Measurements from ENCODE around the gene NTRK3. TPM values are rescaled to one million over a fixed set of nuclear protein-coding genes. Genes with fewer than 3 reads are reported as not detected.
A peak's percentile ranks its signal among the peaks of the same experiment; 100 is the strongest.

Gene NTRK3
- total and polyA plus RNA-seq, 5 donors, result 2.6 to 5.5 (median 3.6) TPM

DNA sequence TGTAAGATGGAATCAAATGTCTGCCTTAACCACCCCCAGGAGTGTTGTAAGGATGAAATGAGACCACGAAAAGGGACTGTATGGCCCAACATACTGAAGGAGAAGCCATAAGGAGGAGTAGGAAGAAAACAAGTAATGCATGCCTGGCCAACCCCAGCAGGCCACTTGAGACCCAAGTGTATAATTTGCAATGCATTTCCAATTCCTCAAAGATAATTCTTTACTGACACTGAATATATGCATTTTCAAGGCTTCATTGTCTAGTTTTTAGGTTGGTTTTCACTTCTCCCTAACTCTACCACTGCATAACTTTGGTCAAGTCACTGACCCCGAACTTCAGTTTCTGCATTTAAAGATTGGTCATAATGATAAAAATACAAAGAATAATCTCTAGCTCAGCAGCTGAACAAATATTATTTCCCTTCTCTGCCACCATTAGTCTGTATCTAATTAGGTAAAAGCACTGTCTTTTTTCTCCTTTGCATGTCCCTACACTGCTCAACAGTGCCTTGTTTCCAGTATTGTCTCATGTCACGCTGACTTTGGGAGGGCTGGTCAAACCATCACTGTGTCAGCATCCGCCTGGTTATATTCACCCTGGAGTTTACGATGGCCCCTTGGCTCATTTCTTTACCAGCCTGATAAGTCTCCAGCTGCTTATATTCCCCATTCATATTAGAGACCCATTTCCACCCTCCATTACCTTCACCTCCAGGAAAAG, 378.6 kb downstream of the NTRK3 start:
- 80% methylated on average over 5 of the region's 5 CpGs for WGBS
- no peak overlapping the region for H3K4me3 ChIP-seq (ENCODE audit: low read length)
- H3K4me1 ChIP-seq (ENCODE audit: control insufficient read depth, insufficient read depth, low read length), result peaks cover 1% of the 10 kb centered on the region
- DNase-seq, result no peak
- ATAC-seq, result no peak
- H3K27me3 ChIP-seq (ENCODE audit: control insufficient read depth, insufficient read depth), result no peaks in the 10 kb centered on the region
- no peaks in the 10 kb centered on the region for H3K9me3 ChIP-seq (ENCODE audit: control insufficient read depth, low read length)
- intact Hi-C loops (cut with DNase I), result no loop called here
- no peak overlapping the region for H3K27ac ChIP-seq (ENCODE audit: low read length)

DNA sequence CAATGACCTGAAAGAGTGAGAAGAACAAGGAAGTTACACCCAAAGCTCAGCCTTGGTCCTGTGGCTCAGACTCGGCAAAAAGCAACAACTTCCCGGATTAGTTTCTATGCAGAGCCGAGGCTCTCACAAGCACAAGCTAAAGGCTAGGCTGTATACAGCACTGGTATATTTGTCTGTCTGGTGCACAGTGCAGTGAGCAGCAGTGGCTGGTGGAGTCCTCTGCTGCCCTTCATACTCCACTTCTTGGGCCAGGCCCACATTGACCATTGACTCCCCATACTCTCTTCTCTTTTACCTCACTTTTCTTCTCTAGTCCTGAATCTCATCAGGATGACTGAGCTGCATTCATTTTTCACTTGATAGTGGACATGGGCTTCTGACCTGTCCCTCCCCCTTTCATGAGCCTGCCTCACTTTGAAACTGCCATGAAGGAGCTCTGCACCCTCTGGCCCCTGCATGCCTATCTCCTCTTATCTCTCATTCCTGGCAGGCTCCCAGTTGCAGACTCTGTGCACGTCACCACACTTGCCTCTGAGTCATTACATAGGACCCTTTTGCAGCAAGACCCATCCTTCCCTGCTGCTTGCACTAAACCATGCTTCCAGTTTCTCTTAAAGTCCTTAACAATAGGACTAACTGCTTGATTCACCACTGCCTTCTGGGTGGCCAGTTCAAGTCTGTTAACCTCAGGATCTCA, 379.3 kb downstream of the NTRK3 start:
- H3K27ac ChIP-seq (ENCODE audit: low read length), result no peak overlapping the region
- H3K4me1 ChIP-seq (ENCODE audit: control insufficient read depth, insufficient read depth, low read length), result peaks cover 1% of the 10 kb centered on the region
- DNase-seq, result peak; percentile 29 to 50 (median 41)
- no peaks in the 10 kb centered on the region for H3K27me3 ChIP-seq (ENCODE audit: control insufficient read depth, insufficient read depth)
- ATAC-seq, result peak; percentile 75 to 88
- intact Hi-C loops (cut with DNase I), result no loop called here
- H3K4me3 ChIP-seq (ENCODE audit: low read length), result no peak overlapping the region
- H3K9me3 ChIP-seq (ENCODE audit: control insufficient read depth, low read length), result no peaks in the 10 kb centered on the region
- WGBS, result 63% methylated on average over 4 of the region's 4 CpGs

DNA sequence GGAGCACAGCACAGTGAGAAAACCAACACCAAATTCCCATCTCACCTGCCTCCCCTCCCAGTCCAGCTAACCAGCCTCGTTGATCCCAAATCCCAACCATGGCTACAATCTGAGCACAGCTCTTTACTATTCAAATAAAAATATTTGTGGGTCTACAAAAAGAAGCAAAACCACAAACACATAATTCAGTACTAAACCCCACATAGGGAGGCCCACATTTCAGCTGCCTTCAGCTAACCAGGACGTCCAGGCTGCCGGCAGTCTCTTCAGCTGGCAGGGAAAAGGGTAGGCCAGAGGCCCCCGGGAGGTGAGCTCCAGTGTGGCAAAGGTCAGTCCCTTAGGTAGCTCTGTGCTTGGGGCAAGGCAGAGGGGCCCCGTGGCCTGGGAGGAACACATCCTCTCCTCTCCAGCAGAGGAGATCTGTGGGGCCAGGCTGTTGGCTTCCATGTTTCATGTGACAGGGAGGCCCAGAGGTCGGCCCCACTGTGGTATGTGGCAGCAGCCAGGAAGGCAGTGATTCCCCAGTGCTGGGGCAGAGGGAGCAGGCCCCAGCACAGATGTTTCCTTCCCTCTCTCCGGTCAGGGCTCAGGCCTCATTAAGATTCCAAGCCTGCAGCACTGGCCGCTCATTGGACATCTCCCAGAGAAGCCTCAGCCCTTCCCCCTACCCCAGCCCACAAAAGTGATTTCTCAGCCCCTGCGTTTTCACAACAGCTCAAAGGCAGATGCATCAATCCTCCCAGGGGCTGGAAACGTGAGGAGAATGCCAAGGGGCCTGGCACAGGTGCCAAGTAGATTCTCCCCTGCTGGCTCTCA, 381.4 kb downstream of the NTRK3 start:
- ATAC-seq (peak in 1 of 2 donors; percentile 24), DNase-seq (peak in 2 of 3 donors; percentile 31 to 55)
- no peak overlapping the region for H3K4me3 ChIP-seq (ENCODE audit: low read length)
- H3K27me3 ChIP-seq (ENCODE audit: control insufficient read depth, insufficient read depth), result no peaks in the 10 kb centered on the region
- intact Hi-C loops (cut with DNase I), result no loop called here
- 44% methylated on average over 10 of the region's 10 CpGs for WGBS
- no peaks in the 10 kb centered on the region for H3K9me3 ChIP-seq (ENCODE audit: control insufficient read depth, low read length)
- no peak overlapping the region for H3K27ac ChIP-seq (ENCODE audit: low read length)
- peaks cover 1% of the 10 kb centered on the region for H3K4me1 ChIP-seq (ENCODE audit: control insufficient read depth, insufficient read depth, low read length)

GRCh38 chr15:87873516-87873915, 383.0 kb downstream of the NTRK3 start:
- H3K27ac ChIP-seq (ENCODE audit: low read length), result no peak overlapping the region
- ATAC-seq (no peak), DNase-seq (no peak)
- intact Hi-C loops (cut with DNase I), result no loop called here
- WGBS, result 58% methylated on average over 8 of the region's 8 CpGs
- H3K9me3 ChIP-seq (ENCODE audit: control insufficient read depth, low read length), result no peaks in the 10 kb centered on the region
- no peak overlapping the region for H3K4me3 ChIP-seq (ENCODE audit: low read length)
- peaks cover 1% of the 10 kb centered on the region for H3K4me1 ChIP-seq (ENCODE audit: control insufficient read depth, insufficient read depth, low read length)
- no peaks in the 10 kb centered on the region for H3K27me3 ChIP-seq (ENCODE audit: control insufficient read depth, insufficient read depth)

- H3K27ac ChIP-seq (ENCODE audit: low read length), result no peak overlapping the region
- no peak overlapping the region for H3K4me3 ChIP-seq (ENCODE audit: low read length)
- no peaks in the 10 kb centered on the region for H3K9me3 ChIP-seq (ENCODE audit: control insufficient read depth, low read length)
- no peak for ATAC-seq
- H3K27me3 ChIP-seq (ENCODE audit: control insufficient read depth, insufficient read depth), result no peaks in the 10 kb centered on the region
- 68% methylated on average over 3 of the region's 3 CpGs for WGBS
- no peaks in the 10 kb centered on the region for H3K4me1 ChIP-seq (ENCODE audit: control insufficient read depth, insufficient read depth, low read length)
- no peak for DNase-seq
- intact Hi-C loops (cut with DNase I), result no loop called here
These were observed 384.7 kb downstream of the NTRK3 start for GRCh38 chr15:87871731-87872320.

DNA sequence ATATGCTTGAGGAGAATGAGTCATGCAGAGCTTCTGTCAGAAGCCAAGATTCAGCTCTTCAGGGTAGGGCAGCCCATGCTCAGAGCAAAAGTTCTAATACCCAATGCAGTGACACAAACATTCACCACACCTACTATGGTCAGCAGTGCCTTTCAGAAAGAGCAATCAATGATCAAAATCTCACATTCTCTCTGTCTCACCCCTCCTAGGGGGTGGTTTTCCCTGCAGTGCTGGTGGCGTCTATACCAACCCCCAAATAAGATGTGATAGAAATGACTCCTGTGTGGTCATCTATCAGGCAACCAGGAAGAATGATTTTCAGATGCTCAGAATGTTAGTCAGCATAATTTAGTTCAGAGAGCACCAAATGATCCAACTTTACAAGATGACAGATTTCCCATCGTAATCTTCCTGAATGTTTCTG, 385.3 kb downstream of the NTRK3 start:
- intact Hi-C loops (cut with DNase I), result no loop called here
- H3K9me3 ChIP-seq (ENCODE audit: control insufficient read depth, low read length), result no peaks in the 10 kb centered on the region
- no peaks in the 10 kb centered on the region for H3K27me3 ChIP-seq (ENCODE audit: control insufficient read depth, insufficient read depth)
- ATAC-seq (no peak), DNase-seq (no peak)
- WGBS, result 85% methylated on average over 2 of the region's 2 CpGs
- no peak overlapping the region for H3K27ac ChIP-seq (ENCODE audit: low read length)
- no peaks in the 10 kb centered on the region for H3K4me1 ChIP-seq (ENCODE audit: control insufficient read depth, insufficient read depth, low read length)
- no peak overlapping the region for H3K4me3 ChIP-seq (ENCODE audit: low read length)

GRCh38 chr15:87866961-87867360, 389.6 kb downstream of the NTRK3 start:
- Histone ChIP-seq H3K9me3 (ENCODE audit: control insufficient read depth, low read length) (no peaks in the 10 kb centered on the region), H3K4me3 (ENCODE audit: low read length) (no peak overlapping the region), H3K4me1 (ENCODE audit: control insufficient read depth, insufficient read depth, low read length) (no peaks in the 10 kb centered on the region), H3K27ac (ENCODE audit: low read length) (no peak overlapping the region), H3K27me3 (ENCODE audit: control insufficient read depth, insufficient read depth) (no peaks in the 10 kb centered on the region)
- DNase-seq (no peak), ATAC-seq (no peak)
- 21% methylated on average over 3 of the region's 3 CpGs for WGBS
- intact Hi-C loops (cut with DNase I), result no loop called here

DNA sequence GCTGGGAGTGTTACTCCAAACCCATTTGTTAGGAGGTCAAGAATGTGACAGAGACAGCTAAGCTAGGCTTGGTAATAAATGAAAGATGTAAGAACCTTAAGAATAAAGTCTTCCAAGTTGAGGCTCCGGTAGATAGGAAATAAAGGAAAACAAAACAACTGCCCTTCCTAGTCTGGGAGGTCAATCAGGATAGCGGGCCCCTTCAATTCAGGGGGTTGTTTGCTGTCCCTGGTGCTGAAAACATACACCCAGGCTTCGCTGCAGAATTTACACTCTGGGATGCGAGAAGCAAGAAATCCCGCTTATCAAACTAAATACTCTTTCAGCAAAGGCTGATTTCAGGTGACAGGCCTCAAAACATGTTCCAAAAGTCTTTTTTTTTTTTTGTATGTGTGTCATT, 393.4 kb downstream of the NTRK3 start:
- ATAC-seq, result no peak
- intact Hi-C loops (cut with DNase I), result no loop called here
- no peak for DNase-seq
- Histone ChIP-seq H3K27me3 (ENCODE audit: control insufficient read depth, insufficient read depth) (no peaks in the 10 kb centered on the region), H3K27ac (ENCODE audit: low read length) (no peak overlapping the region), H3K4me3 (ENCODE audit: low read length) (no peak overlapping the region), H3K9me3 (ENCODE audit: control insufficient read depth, low read length) (no peaks in the 10 kb centered on the region), H3K4me1 (ENCODE audit: control insufficient read depth, insufficient read depth, low read length) (no peaks in the 10 kb centered on the region)
- WGBS, result 33% methylated on average over 5 of the region's 5 CpGs

DNA sequence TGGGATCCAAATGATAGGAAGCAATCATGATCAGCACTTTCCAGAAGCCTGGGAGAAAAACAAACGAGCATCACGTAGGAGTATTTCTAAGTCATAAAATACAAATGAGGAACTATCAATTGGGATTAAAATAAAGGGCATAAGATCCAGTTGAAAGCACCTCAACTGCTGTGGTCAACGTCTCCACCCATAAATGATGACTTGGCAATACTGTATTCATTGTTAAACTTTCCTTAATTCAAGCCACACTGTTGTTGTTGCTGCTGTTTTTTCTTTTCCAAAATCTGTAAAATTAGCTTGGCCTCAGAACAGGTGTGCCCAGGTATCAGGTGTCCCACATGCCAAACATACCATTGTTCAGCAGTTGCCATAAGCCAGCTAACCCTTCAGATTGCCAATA, 395.8 kb downstream of the NTRK3 start:
- Histone ChIP-seq H3K4me1 (ENCODE audit: control insufficient read depth, insufficient read depth, low read length) (no peaks in the 10 kb centered on the region), H3K9me3 (ENCODE audit: control insufficient read depth, low read length) (no peaks in the 10 kb centered on the region), H3K27ac (ENCODE audit: low read length) (no peak overlapping the region), H3K27me3 (ENCODE audit: control insufficient read depth, insufficient read depth) (no peaks in the 10 kb centered on the region), H3K4me3 (ENCODE audit: low read length) (no peak overlapping the region)
- ATAC-seq, result no peak
- 62% methylated on average over 3 of the region's 3 CpGs for WGBS
- intact Hi-C loops (cut with DNase I), result no loop called here
- no peak for DNase-seq

- intact Hi-C loops (cut with DNase I), result no loop called here
- DNase-seq, result no peak
- Histone ChIP-seq H3K9me3 (ENCODE audit: control insufficient read depth, low read length) (no peaks in the 10 kb centered on the region), H3K27me3 (ENCODE audit: control insufficient read depth, insufficient read depth) (no peaks in the 10 kb centered on the region), H3K4me3 (ENCODE audit: low read length) (no peak overlapping the region), H3K27ac (ENCODE audit: low read length) (no peak overlapping the region), H3K4me1 (ENCODE audit: control insufficient read depth, insufficient read depth, low read length) (no peaks in the 10 kb centered on the region)
- no peak for ATAC-seq
- WGBS, result 63% methylated on average over 2 of the region's 2 CpGs
These were observed 397.9 kb downstream of the NTRK3 start for GRCh38 chr15:87858651-87859050.

GRCh38 chr15:87851497-87851896, 405.0 kb downstream of the NTRK3 start:
- WGBS, result 83% methylated on average over 2 of the region's 2 CpGs
- H3K27ac ChIP-seq (ENCODE audit: low read length), result no peak overlapping the region
- ATAC-seq, result peak; percentile 51 to 75
- peak in 2 of 3 donors; percentile 22 to 41 for DNase-seq
- H3K4me1 ChIP-seq (ENCODE audit: control insufficient read depth, insufficient read depth, low read length), result no peaks in the 10 kb centered on the region
- H3K9me3 ChIP-seq (ENCODE audit: control insufficient read depth, low read length), result no peaks in the 10 kb centered on the region
- no peak overlapping the region for H3K4me3 ChIP-seq (ENCODE audit: low read length)
- intact Hi-C loops (cut with DNase I), result no loop called here
- H3K27me3 ChIP-seq (ENCODE audit: control insufficient read depth, insufficient read depth), result no peaks in the 10 kb centered on the region

Measured in right cardiac atrium (tissue), 5 donors.